Naive B cell (primary cell): ENCODE data around the gene PRPSAP1. TPM values are rescaled to one million over a fixed set of nuclear protein-coding genes. Genes with fewer than 3 reads are reported as not detected.
A peak's percentile ranks its signal among the peaks of the same experiment; 100 is the strongest.

Experiments
- ATAC-seq, 2 donors: fragments of 150-1000 bp; cut with Tn5 transposase; 2 replicates each; pipeline ENCODE4 v1.10.0; 2021; ENCODE audit warnings: low read depth in 2 of 2, mild to moderate bottlenecking in 2 of 2, moderate library complexity in 2 of 2
- DNase-seq: peaks from one replicate; pipeline ENCODE4 v3.0.0; 2022
- H3K27ac Mint-ChIP-seq, 6 donors: one replicate each; pipeline ENCODE4 v1.8.0; 2020 to 2022; ENCODE audit warnings: mild to moderate bottlenecking in 6 of 6, mixed read lengths in 6 of 6, moderate library complexity in 5 of 6, inconsistent platforms in 2 of 6
- H3K27me3 Mint-ChIP-seq, 3 donors: one replicate each; pipeline ENCODE4 v1.8.0; 2021 to 2022; ENCODE audit warnings: mixed read lengths in 3 of 3, mild to moderate bottlenecking in 1 of 3
- H3K36me3 Mint-ChIP-seq, 2 donors: one replicate each; pipeline ENCODE4 v1.8.0; 2020 to 2022; ENCODE audit warnings: mixed read lengths in 2 of 2, inconsistent platforms in 1 of 2, mild to moderate bottlenecking in 1 of 2
- H3K4me1 Mint-ChIP-seq, 3 donors: one replicate each; pipeline ENCODE4 v1.8.0; 2020 to 2022; ENCODE audit warnings: mixed read lengths in 3 of 3, inconsistent platforms in 1 of 3, mild to moderate bottlenecking in 1 of 3, moderate library complexity in 1 of 3
- H3K4me3 Mint-ChIP-seq, 8 donors: one replicate each; pipeline ENCODE4 v1.8.0; 2020 to 2022; ENCODE audit warnings: mild to moderate bottlenecking in 8 of 8, mixed read lengths in 8 of 8, moderate library complexity in 8 of 8, inconsistent platforms in 2 of 8
- H3K9me3 Mint-ChIP-seq, 7 donors: one replicate each; pipeline ENCODE4 v1.8.0; 2020 to 2022; ENCODE audit warnings: mixed read lengths in 7 of 7, mild to moderate bottlenecking in 5 of 7, inconsistent platforms in 2 of 7, moderate library complexity in 1 of 7
- polyA plus RNA-seq, 6 donors: library from polyadenylated mRNA; unstranded; fragments of 300-500 nt; fragmentation: Illumina TruSeq; gene quantifications; one replicate each; pipeline ENCODE4 v1.2.3, GENCODE V29; 2021; ENCODE audit warnings: low read depth in 6 of 6

PRPSAP1 gene, protein sequence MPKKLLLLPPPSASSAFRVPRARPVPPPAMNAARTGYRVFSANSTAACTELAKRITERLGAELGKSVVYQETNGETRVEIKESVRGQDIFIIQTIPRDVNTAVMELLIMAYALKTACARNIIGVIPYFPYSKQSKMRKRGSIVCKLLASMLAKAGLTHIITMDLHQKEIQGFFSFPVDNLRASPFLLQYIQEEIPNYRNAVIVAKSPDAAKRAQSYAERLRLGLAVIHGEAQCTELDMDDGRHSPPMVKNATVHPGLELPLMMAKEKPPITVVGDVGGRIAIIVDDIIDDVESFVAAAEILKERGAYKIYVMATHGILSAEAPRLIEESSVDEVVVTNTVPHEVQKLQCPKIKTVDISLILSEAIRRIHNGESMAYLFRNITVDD
- polyA plus RNA-seq, result 10 to 100 TPM; 46.0 to 81.3 (median 54.4) TPM

DNA sequence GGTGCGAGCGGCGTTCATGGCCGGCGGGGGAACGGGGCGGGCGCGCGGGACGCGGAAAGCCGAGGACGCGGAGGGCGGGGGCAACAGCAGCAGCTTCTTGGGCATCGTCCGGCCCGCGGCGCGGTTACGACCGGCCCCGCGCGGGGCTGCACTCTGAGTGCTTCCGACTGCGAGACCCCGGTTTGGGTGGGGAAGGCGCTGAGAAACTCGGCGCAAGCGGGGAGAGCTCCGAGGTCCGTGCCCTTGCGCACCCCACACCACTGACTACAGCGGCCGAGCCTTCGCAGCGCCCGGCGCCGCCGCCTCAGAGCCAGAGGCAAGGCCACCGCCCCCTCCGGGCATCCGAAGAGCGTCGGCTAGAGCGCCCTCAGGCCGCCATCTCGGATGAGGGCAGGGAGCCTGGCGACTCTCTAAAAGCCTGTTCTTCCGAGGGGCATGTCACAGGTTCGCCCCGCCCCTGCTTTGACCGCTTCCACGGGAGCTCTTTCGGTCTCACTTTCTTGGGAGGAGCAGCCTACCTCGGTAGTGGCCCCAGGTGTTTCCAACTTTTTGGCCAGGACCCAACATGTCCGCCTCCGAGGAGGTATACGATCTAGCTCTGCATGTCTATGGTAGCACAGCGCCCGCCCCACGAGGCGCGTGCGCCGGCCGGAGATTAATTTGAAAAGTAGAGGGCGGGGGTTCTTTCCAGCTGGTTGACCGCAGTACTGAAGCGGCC lies at the start of gene PRPSAP1:
PRPSAP1 (minus strand) TSS at position 318 of the 718 bp plus-strand sequence; CDS start at position 105, 213 bp downstream.
- peak; percentile 92 to 93 for ATAC-seq
- Mint-ChIP-seq H3K36me3 (no peaks in the 10 kb centered on the region), H3K9me3 (no peaks in the 10 kb centered on the region), H3K4me1 (peaks cover 15 to 20% (median 16%) of the 10 kb centered on the region in 3 donors), H3K27me3 (no peaks in the 10 kb centered on the region), H3K4me3 (peak within 1 kb of the TSS; percentile 86 to 99 (median 97)), H3K27ac (peak within 1 kb of the TSS; percentile 94 to 99 (median 98))
- peak; percentile 89 for DNase-seq

GRCh38 chr17:76402711-76403110 lies 49.0 kb upstream of the PRPSAP1 start:
- Mint-ChIP-seq H3K4me1 (peaks cover 36 to 45% (median 36%) of the 10 kb centered on the region in 3 donors), H3K27me3 (no peaks in the 10 kb centered on the region), H3K27ac (no peak overlapping the region), H3K36me3 (peaks cover 38 to 53% of the 10 kb centered on the region in 2 donors), H3K9me3 (no peaks in the 10 kb centered on the region), H3K4me3 (no peak overlapping the region)
- DNase-seq (no peak), ATAC-seq (no peak)

DNA sequence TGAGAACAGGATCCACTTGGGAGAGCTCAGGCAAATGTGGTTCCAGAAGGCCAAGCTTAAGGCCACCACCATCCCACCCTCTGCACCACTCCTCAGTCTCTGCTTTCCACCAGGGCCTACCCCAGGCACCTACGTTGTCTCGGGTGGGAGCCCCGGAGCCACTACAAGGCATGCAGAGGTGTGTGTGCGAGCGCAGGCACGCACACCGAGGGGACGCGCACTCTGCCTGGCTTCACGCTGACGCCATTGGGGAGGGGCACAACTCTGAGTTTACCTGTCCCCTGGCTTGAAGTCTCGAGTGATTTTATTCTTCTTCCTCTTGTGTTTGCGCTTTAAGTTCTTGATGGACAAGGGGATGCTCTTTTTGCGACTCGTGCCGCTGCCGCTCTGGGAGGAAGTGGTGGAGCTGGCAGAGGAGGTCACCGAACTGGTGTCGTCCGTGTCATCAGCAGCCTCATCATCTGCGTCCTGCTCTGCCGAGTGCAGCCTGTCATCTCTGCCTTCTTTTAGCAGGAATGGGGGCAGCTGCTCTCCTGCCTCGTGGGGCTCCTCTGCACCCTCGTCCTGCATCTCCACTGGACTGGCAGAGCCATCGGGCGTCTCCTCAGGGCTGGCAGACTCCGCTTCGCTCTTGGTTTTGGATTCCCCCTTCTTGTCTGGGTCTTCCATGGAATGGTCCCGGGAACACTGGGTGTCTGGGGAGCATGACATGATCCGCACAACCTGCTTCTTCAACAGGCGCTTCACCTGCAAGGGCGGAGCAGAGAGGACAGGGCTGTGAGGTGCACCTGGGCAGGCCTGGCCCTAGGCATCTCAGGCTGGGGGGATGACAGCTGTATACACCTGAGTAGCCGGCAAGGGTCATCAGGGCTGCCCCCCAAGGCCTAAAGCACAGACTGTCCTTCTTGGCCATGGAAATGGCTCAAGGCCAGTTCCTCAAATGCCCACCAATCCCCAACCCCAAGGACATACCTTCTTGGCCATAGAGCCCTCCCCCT lies 45.8 kb upstream of the PRPSAP1 start:
- ATAC-seq (no peak), DNase-seq (no peak)
- Mint-ChIP-seq H3K27ac (no peak overlapping the region), H3K4me1 (peaks cover 7 to 21% (median 17%) of the 10 kb centered on the region in 3 donors), H3K9me3 (no peaks in the 10 kb centered on the region), H3K36me3 (peaks cover 32 to 57% of the 10 kb centered on the region in 2 donors), H3K4me3 (no peak overlapping the region), H3K27me3 (no peaks in the 10 kb centered on the region)

DNA sequence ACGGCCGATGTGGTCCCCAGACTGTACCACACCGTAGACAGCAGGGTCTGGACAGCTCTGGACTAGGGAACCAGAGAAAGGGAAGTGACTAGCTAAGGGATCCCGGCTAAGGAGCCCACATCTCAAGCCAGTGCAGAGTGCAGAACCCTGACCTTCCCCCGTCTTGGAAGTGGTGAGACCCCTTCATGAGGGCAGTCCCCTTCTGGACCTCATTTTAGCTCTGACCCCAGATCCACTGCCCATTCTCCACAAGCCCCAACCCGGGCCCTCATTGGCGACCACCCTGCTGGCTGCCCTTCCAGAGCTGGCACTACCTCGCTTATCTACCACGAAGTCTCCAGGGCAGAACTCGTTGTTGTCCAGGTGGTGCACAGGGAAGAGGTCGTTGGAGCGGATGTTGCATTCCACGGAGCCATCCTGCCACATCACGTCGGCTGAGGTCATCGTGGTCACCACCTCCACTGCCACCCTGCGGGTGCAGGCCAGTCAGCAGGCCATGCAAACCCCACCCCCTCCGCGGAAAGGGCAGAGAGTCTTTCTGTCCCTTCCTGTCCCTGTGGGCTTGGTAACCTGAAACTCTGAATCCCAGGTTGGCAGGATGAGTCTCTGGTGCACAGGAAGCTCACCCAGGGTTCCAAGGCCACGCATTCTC lies 44.9 kb upstream of the PRPSAP1 start:
- H3K27ac Mint-ChIP-seq, result peak overlapping the region in 1 of 6 donors; percentile 33

DNA sequence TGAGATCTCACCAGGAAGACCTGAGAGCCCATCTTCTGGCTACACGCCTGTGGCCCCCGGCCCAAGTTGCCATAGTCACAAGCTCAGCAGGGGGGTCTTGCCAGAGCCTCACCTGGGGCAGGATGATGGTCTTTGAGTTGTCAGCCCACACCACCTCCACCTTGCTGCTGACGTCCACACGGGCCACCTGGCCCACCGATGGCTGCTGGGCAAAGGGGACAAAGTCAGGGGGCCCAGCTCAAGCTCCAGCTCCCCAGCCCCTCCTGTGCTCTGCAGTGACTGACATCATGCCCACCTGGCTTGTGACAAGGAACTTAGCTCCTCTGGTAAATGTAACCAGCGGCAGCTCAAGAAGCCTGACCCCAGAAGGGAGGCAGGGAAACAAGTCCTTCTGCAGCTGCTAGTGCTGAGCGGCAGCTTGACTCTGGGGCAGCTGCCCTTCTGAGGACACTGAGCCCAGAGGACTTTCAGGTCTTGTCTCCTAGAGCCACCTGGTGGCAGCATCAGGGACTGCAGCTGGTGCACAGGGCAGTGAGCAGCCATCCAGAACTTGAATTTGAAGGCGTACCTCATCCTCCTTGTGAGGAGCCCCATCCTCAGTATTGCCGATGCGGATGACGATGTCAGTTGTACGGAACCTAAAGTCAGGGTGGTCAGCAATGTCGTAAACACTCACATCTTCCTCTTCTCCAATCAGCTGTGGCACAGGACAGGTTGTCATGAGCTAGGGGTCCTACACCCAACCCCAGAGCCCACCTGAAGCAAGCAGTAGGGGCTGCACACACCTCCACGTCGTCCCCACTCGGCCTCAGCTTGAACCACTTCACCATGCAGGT lies 44.2 kb upstream of the PRPSAP1 start:
- Mint-ChIP-seq H3K4me3 (peak overlapping the region in 1 of 8 donors; percentile 47), H3K27me3 (no peaks in the 10 kb centered on the region), H3K9me3 (no peaks in the 10 kb centered on the region), H3K4me1 (peaks cover 6 to 12% (median 9%) of the 10 kb centered on the region in 3 donors), H3K36me3 (peaks cover 35 to 54% of the 10 kb centered on the region in 2 donors), H3K27ac (peak overlapping the region in 1 of 6 donors; percentile 44)
- peak; percentile 69 for DNase-seq
- peak; percentile 75 to 88 for ATAC-seq

More for the DNA sequence above, 44.9 kb upstream of the PRPSAP1 start:
- no peak overlapping the region for H3K4me3 Mint-ChIP-seq
- H3K27me3 Mint-ChIP-seq, result no peaks in the 10 kb centered on the region
- peaks cover 7 to 14% (median 10%) of the 10 kb centered on the region in 3 donors for H3K4me1 Mint-ChIP-seq
- DNase-seq (no peak), ATAC-seq (peak in 1 of 2 donors; percentile 20)
- H3K36me3 Mint-ChIP-seq, result peaks cover 33 to 57% of the 10 kb centered on the region in 2 donors
- H3K9me3 Mint-ChIP-seq, result no peaks in the 10 kb centered on the region

DNA sequence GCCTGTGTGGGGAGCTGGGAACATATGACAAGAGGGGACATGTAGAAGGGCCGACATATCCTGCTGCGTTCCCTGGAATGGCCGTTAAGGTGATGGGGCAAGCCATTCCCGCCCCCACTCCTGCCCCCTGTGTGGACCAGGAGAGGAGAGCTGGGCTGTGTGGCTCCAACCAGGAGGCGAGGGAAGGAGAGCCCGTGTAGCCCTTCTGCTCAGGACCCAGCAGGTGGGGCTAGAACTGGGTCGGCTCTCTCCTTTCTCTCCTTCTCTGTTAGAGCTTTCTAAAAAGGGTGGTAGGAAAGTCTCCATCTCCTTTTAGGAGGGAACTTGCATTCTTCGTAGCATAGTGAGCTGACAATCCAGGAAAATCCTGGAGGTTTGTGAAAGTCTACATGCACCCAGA lies 43.5 kb upstream of the PRPSAP1 start:
- Mint-ChIP-seq H3K36me3 (peaks cover 31 to 46% of the 10 kb centered on the region in 2 donors), H3K4me3 (no peak overlapping the region)

GRCh38 chr17:76395980-76396379 lies 42.3 kb upstream of the PRPSAP1 start:
- H3K4me3 Mint-ChIP-seq, result no peak overlapping the region
- H3K4me1 Mint-ChIP-seq, result peaks cover 4 to 12% (median 5%) of the 10 kb centered on the region in 3 donors
- ATAC-seq, result no peak
- peaks cover 24 to 34% of the 10 kb centered on the region in 2 donors for H3K36me3 Mint-ChIP-seq
- no peaks in the 10 kb centered on the region for H3K9me3 Mint-ChIP-seq
- H3K27me3 Mint-ChIP-seq, result no peaks in the 10 kb centered on the region
- no peak overlapping the region for H3K27ac Mint-ChIP-seq
- no peak for DNase-seq

More for the DNA sequence above, 43.5 kb upstream of the PRPSAP1 start:
- H3K27me3 Mint-ChIP-seq, result no peaks in the 10 kb centered on the region
- no peaks in the 10 kb centered on the region for H3K9me3 Mint-ChIP-seq
- ATAC-seq (no peak), DNase-seq (no peak)
- H3K4me1 Mint-ChIP-seq, result peaks cover 5 to 12% (median 7%) of the 10 kb centered on the region in 3 donors
- H3K27ac Mint-ChIP-seq, result no peak overlapping the region

- Mint-ChIP-seq H3K27ac (peak overlapping the region in 1 of 6 donors; percentile 92), H3K36me3 (peaks cover 12 to 22% of the 10 kb centered on the region in 2 donors), H3K27me3 (no peaks in the 10 kb centered on the region), H3K4me3 (peak overlapping the region in 1 of 8 donors; percentile 68), H3K9me3 (no peaks in the 10 kb centered on the region), H3K4me1 (peaks cover 4 to 12% (median 5%) of the 10 kb centered on the region in 3 donors)
- ATAC-seq (no peak), DNase-seq (no peak)
Observed at GRCh38 chr17:76394166-76394565, 40.5 kb upstream of the PRPSAP1 start.

DNA sequence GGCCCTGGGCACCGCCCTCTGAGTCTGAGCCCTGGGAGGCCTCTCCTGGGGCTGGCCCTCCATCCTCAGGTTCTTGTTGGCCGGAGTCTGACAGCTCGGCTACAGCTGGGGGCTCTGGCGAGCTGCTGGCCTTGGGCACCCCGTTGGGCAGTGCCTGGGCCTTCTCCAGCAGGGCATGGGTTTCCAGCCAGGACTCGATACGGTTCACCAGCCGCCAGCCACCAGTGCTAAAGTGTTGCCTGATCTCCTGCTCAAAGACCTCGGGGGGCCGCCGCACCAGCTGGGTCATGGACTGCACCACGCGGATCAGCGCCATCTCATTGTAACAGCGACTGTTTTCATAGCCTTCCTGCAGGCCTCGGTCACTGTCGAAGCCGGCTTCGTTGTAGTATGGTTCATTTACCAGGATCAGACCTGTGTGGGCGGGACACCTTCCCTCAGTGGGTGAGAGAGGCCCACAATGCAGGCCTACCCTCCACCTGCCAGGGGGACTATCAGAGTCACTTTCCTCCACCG lies 37.5 kb upstream of the PRPSAP1 start:
- Mint-ChIP-seq H3K4me1 (peaks cover 0 to 5% (median 1%) of the 10 kb centered on the region in 3 donors), H3K27me3 (no peaks in the 10 kb centered on the region), H3K27ac (peak overlapping the region in 1 of 6 donors; percentile 49), H3K4me3 (no peak overlapping the region), H3K36me3 (peaks cover 8 to 15% of the 10 kb centered on the region in 2 donors), H3K9me3 (no peaks in the 10 kb centered on the region)
- no peak for ATAC-seq
- no peak for DNase-seq

DNA sequence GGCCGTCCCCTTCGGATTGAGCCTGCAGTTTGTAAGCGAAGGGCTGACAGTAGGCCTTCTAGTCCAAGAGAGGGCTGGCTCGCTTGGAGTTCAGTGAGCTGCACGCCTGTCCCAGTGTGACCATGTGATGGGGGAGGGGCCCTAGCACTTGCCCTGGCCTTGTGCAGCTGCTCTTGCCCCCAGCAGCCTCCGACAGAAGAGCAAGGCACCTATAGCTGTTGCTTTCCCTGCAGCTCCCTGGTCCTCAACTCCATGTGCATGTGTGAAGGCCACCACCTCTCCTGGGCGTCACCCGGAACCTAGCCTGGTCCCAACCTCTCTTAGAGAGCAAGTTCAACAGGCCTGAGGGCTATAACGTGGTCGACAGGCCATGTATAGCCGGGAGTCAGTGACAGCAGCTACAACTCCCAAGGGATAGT lies 36.3 kb upstream of the PRPSAP1 start:
- DNase-seq, result no peak
- H3K4me3 Mint-ChIP-seq, result no peak overlapping the region
- H3K9me3 Mint-ChIP-seq, result no peaks in the 10 kb centered on the region
- peak overlapping the region in 2 of 6 donors; percentile 22 to 69 for H3K27ac Mint-ChIP-seq
- no peaks in the 10 kb centered on the region for H3K27me3 Mint-ChIP-seq
- peaks cover 0 to 12% (median 6%) of the 10 kb centered on the region in 3 donors for H3K4me1 Mint-ChIP-seq
- H3K36me3 Mint-ChIP-seq, result peaks cover 8 to 13% of the 10 kb centered on the region in 2 donors
- ATAC-seq, result no peak
